ENCODE results near the gene C5AR1. TPM values are rescaled to one million over a fixed set of nuclear protein-coding genes. Genes with fewer than 3 reads are reported as not detected.
"Not testable (repeated sequence)": the region's sequence is repeated elsewhere in the genome, so short reads cannot be mapped to it uniquely, and the experiment has no call there.

Gene C5AR1
- total RNA-seq (not detected in 2 replicates), polyA plus RNA-seq (not detected in 2 replicates)

- no peak within 1 kb of the TSS for H3K27ac ChIP-seq
- no peak for TF ChIP-seq CTCF (IDR thresholded peaks at IDR 0.05; ENCODE audit: low read depth, low read length)
Measured at GRCh38 chr19:47309608-47310007, at the start of gene C5AR1. TSS of gene C5AR1 (plus strand) at chr19:47309861. CDS start at chr19:47309896, 35 bp downstream.

DNA sequence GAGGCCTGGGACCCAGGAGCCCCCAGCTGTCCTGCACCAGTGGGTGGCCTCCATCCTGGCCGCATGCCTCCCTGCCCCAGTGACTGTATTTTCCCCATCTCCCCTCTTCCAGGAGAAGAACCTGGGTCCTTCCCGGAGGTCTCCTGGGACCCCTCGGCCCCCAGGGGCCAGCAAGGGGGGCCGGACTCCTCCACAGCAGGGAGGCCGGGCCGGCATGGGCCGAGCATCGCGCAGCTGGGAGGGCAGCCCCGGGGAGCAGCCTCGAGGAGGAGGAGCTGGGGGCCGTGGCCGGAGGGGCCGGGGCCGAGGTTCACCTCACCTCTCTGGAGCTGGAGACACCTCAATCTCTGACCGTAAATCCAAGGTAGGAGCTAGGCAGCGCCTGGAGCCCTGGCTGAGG, 49.2 kb upstream of the C5AR1 start:
- no peak overlapping the region for H3K27ac ChIP-seq
- no peak for DNase-seq (ENCODE audit: low read depth in 1 of 2, low spot score in 1 of 2)
- TF ChIP-seq CTCF (IDR thresholded peaks at IDR 0.05; ENCODE audit: low read depth, low read length): no peak
- no peaks in the 10 kb centered on the region for H3K9me3 ChIP-seq (ENCODE audit: low read depth)
- peaks cover 16% of the 10 kb centered on the region for H3K36me3 ChIP-seq
- no peak overlapping the region for H3K4me3 ChIP-seq
- H3K27me3 ChIP-seq: no peaks in the 10 kb centered on the region
- H3K4me1 ChIP-seq (ENCODE audit: low read depth): peaks cover 11% of the 10 kb centered on the region

More at GRCh38 chr19:47309608-47310007, at the start of gene C5AR1:
- Histone ChIP-seq H3K4me3 (no peak within 1 kb of the TSS), H3K9me3 (ENCODE audit: low read depth) (no peaks in the 10 kb centered on the region), H3K36me3 (no peaks in the 10 kb centered on the region), H3K27me3 (no peaks in the 10 kb centered on the region), H3K4me1 (ENCODE audit: low read depth) (no peaks in the 10 kb centered on the region)
- DNase-seq (ENCODE audit: low read depth in 1 of 2, low spot score in 1 of 2): no peak

DNA sequence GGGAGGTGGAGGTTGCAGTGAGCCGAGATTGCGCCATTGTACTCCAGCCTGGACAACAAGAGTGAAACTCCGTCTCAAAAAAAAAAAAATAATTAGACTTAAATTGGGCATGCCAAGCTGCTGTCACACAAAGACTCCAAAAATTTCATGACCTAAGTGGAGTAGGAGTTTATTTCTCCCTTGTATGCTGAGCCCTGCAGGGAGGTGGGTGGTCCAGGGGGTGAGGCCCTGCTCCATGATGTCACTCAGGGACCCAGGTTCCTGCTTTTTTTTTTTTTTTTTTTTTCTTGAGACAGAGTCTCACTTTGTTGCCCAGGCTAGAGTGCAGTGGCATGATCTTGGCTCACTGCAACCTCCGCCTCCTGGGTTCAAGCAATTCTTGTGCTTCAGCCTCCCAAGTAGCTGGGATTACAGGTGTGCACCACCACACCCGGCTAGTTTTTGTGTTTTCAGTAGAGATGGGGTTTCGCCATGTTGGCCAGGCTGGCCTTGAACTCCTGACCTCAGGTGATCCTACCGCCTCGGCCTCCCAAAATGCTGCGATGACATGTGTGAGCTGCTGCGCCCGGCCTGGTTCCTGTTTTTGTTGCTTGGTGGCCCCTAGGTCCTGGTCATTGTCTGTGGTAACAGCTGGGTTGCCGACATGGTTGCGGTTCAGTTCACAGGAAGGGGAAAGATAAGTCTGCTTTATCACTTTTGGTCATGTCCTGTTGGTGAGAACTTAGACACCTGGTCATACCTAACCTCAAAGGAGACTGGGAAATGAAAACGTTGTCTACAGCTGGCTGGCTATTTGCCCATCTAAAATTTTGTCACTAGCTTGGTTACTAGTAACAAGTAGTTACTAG, 47.5 kb upstream of the C5AR1 start:
- not testable (repeated sequence) for H3K4me1 ChIP-seq (ENCODE audit: low read depth); H3K27me3 ChIP-seq; H3K27ac ChIP-seq; H3K4me3 ChIP-seq; H3K9me3 ChIP-seq (ENCODE audit: low read depth); DNase-seq (ENCODE audit: low read depth in 1 of 2, low spot score in 1 of 2)
- peaks cover 23% of the 10 kb centered on the region for H3K36me3 ChIP-seq

DNA sequence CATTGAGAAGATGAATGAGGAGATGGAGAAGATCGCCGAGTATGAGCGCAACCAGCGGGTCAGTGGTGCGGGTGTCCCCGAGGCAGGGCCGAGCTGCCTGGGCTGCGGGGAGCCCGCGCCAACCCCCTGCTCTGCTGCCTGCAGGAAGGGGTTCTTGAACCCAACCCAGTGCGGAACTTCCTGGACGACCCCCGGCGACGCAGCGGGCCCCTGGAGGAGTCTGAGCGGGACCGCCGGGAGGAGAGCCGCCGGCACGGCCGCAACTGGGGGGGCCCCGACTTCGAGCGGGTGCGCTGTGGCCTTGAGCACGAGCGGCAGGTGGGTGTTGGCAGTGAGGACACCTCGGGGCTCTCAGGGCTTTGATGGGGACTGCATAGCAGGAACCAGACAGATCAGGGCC, 45.0 kb upstream of the C5AR1 start:
- peaks cover 16% of the 10 kb centered on the region for H3K36me3 ChIP-seq
- DNase-seq (ENCODE audit: low read depth in 1 of 2, low spot score in 1 of 2): no peak
- H3K27ac ChIP-seq: no peak overlapping the region
- no peaks in the 10 kb centered on the region for H3K4me1 ChIP-seq (ENCODE audit: low read depth)
- no peak overlapping the region for H3K4me3 ChIP-seq
- TF ChIP-seq CTCF (IDR thresholded peaks at IDR 0.05; ENCODE audit: low read depth, low read length): no peak
- no peaks in the 10 kb centered on the region for H3K9me3 ChIP-seq (ENCODE audit: low read depth)
- no peaks in the 10 kb centered on the region for H3K27me3 ChIP-seq

- no peak overlapping the region for H3K27ac ChIP-seq
- no peak overlapping the region for H3K4me3 ChIP-seq
- H3K4me1 ChIP-seq (ENCODE audit: low read depth): no peaks in the 10 kb centered on the region
- peaks cover 13% of the 10 kb centered on the region for H3K36me3 ChIP-seq
- no peaks in the 10 kb centered on the region for H3K9me3 ChIP-seq (ENCODE audit: low read depth)
- no peak for TF ChIP-seq CTCF (IDR thresholded peaks at IDR 0.05; ENCODE audit: low read depth, low read length)
- H3K27me3 ChIP-seq: no peaks in the 10 kb centered on the region
- DNase-seq (ENCODE audit: low read depth in 1 of 2, low spot score in 1 of 2): no peak
Measured at GRCh38 chr19:47266401-47266941, 43.2 kb upstream of the C5AR1 start.

GRCh38 chr19:47267350-47267759, 42.3 kb upstream of the C5AR1 start:
- no peaks in the 10 kb centered on the region for H3K4me1 ChIP-seq (ENCODE audit: low read depth)
- H3K4me3 ChIP-seq: no peak overlapping the region
- no peaks in the 10 kb centered on the region for H3K27me3 ChIP-seq
- no peaks in the 10 kb centered on the region for H3K9me3 ChIP-seq (ENCODE audit: low read depth)
- no peak for DNase-seq (ENCODE audit: low read depth in 1 of 2, low spot score in 1 of 2)
- no peak overlapping the region for H3K27ac ChIP-seq
- no peak for TF ChIP-seq CTCF (IDR thresholded peaks at IDR 0.05; ENCODE audit: low read depth, low read length)
- H3K36me3 ChIP-seq: peaks cover 13% of the 10 kb centered on the region

Data from cardiac muscle cell (in vitro differentiated cells and primary cell).